ENCODE measurements around the gene TTC32. TPM values are rescaled to one million over a fixed set of nuclear protein-coding genes. Genes with fewer than 3 reads are reported as not detected.

TTC32 gene
- total and polyA plus RNA-seq, 2 donors from 2014 or later, result 8.6 to 17.7 TPM

DNA sequence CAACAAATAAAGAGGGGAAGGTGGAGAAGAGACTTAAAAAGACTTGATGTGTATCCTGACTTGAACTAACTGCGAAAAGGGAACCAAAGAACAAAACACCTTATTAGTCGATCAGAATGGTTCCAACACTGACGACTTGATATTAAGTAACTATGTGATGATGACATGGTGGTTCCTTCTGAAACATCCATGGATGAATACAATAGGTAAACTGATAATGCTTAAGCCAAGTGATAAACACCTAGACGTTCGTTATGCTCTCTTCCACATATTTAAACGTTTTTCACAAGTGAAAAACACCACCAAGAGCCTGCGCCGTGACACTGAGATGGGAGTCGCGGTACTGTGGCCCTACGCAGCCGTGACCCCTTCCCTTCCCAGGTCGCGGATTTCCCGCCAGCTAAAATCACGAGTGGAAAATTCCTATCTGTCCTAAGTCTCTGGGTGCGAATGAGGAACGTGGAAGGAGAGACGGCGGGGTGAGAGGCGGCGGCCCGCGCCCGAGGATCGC lies 797 bp downstream of the TTC32 start:
- DNase-seq, result peak in 2 of 5 donors; percentile 35 to 61

DNA sequence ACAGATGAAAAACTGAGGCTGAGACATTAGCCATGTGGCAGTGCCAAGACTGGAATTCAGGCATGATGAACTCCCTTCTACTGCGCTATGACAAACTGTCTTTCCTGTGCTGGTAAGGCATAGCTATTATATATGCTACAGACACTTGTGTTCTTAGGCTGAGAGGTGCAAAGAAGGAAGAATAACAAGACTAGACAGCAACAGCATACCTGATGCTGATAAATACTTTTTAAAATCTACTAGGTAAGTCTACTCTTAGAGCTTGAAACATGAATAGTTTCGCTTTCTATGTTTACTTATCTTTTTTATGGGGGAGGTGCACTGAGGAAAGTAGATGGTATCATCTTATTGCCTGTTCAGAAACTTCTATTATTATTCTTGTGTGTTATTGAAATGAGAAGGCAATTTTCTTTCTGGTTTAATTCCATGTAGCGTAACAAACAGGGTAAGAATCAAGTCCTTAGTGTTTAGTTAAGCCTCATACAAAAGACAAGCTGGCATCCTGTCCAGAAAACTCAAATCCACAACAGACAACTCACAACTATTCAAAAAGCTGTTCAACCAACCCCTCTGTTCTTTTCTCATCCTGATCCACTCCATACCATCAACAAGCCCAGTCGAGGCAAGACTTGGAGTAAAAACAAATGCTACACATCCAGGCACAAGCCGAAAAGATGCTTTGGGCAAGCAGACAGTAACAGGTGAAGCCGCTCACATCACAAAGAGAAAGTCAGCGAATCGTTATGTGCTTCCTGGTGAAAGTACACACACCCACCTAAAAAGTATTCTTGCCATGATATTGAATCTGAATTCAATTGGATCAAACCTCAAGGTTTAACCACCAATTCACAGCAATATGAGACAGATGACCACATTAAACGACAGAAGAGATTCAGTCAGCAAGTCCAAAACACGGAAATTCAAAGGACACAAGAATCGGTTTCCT lies 1.5 kb downstream of the TTC32 start:
- peak overlapping the region; percentile 79 to 99 (median 97) for H3K9ac ChIP-seq (ENCODE audit: low read length in 3 of 3)
- FAIRE-seq (no peak), DNase-seq (peak in 2 of 5 donors; percentile 37 to 48)
- peak overlapping the region; percentile 97 to 100 (median 99) for H3K4me3 ChIP-seq (ENCODE audit: low read length in 3 of 3)
- H3K27me3 ChIP-seq (ENCODE audit: control insufficient read depth, insufficient read depth, low read length), result no peaks in the 10 kb centered on the region
- no peaks in the 10 kb centered on the region for H3K36me3 ChIP-seq (ENCODE audit: control insufficient read depth in 2 of 3, insufficient read depth in 3 of 3, low read length in 3 of 3)
- H3K4me1 ChIP-seq (ENCODE audit: control insufficient read depth in 2 of 3, insufficient read depth in 2 of 3, low read depth in 1 of 3, low read length in 3 of 3), result peaks cover 4 to 12% (median 11%) of the 10 kb centered on the region in 3 donors
- intact Hi-C loops (cut with DNase I), result no loop called here
- H3K27ac ChIP-seq (ENCODE audit: low read depth in 2 of 2, low read length in 2 of 2), result peak overlapping the region; percentile 86 to 98
- no peaks in the 10 kb centered on the region for H3K9me3 ChIP-seq (ENCODE audit: control insufficient read depth in 2 of 3, insufficient read depth in 1 of 3, low read length in 3 of 3)
- TF ChIP-seq, protein P1, sequence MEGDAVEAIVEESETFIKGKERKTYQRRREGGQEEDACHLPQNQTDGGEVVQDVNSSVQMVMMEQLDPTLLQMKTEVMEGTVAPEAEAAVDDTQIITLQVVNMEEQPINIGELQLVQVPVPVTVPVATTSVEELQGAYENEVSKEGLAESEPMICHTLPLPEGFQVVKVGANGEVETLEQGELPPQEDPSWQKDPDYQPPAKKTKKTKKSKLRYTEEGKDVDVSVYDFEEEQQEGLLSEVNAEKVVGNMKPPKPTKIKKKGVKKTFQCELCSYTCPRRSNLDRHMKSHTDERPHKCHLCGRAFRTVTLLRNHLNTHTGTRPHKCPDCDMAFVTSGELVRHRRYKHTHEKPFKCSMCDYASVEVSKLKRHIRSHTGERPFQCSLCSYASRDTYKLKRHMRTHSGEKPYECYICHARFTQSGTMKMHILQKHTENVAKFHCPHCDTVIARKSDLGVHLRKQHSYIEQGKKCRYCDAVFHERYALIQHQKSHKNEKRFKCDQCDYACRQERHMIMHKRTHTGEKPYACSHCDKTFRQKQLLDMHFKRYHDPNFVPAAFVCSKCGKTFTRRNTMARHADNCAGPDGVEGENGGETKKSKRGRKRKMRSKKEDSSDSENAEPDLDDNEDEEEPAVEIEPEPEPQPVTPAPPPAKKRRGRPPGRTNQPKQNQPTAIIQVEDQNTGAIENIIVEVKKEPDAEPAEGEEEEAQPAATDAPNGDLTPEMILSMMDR (IDR thresholded peaks at IDR 0.05; ENCODE audit: borderline replicate concordance, extremely low read depth, insufficient read depth), result no peak

More for the DNA sequence above, 797 bp downstream of the TTC32 start:
- no peak for FAIRE-seq
- no peaks in the 10 kb centered on the region for H3K27me3 ChIP-seq (ENCODE audit: control insufficient read depth, insufficient read depth, low read length)
- H3K4me3 ChIP-seq (ENCODE audit: low read length in 3 of 3), result peak overlapping the region; percentile 97 to 100 (median 99)
- H3K9ac ChIP-seq (ENCODE audit: low read length in 3 of 3), result peak overlapping the region; percentile 79 to 99 (median 97)
- peaks cover 4 to 12% (median 11%) of the 10 kb centered on the region in 3 donors for H3K4me1 ChIP-seq (ENCODE audit: control insufficient read depth in 2 of 3, insufficient read depth in 2 of 3, low read depth in 1 of 3, low read length in 3 of 3)
- H3K9me3 ChIP-seq (ENCODE audit: control insufficient read depth in 2 of 3, insufficient read depth in 1 of 3, low read length in 3 of 3), result no peaks in the 10 kb centered on the region
- H3K27ac ChIP-seq (ENCODE audit: low read depth in 2 of 2, low read length in 2 of 2), result peak overlapping the region; percentile 86 to 98
- no peaks in the 10 kb centered on the region for H3K36me3 ChIP-seq (ENCODE audit: control insufficient read depth in 2 of 3, insufficient read depth in 3 of 3, low read length in 3 of 3)
- intact Hi-C loops (cut with DNase I), result no loop called here
- TF ChIP-seq, protein P1 (IDR thresholded peaks at IDR 0.05; ENCODE audit: borderline replicate concordance, extremely low read depth, insufficient read depth), result no peak

DNA sequence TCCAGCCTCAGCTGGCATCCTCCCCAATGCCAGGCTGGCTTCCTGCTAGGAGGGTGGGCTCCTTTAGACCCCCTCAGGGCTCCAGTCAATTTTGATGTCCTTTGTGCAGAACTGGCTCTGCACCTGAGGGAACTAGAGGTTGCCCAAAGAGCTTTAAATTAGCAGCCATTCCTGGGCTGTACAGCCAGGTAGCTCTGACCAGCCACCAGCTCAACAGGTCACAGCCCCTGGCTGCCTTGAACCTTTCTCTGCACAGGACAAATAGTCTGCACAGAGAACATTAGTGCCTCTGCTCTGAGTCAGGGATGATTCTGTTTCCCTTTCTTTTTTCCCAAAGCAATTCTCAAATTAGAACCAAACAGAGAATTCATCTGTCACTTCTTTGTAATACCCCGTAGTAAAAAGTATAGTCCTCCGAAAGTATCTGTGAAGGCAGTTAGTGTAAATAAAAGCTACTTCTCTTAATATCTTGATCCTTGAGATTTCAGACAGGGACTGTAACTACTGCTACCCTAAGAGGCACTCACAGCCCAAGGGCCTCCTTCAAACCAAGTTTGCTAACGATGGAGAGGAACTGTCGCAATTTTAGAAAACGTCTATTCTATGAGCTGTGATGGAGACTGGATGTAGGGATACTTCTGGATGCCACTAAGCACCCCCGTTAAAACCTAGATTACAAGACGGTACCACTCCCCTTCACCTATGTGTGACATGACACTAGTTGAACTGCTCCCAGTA lies 3.0 kb downstream of the TTC32 start:
- intact Hi-C loops (cut with DNase I), result no loop called here
- TF ChIP-seq, protein P1 (IDR thresholded peaks at IDR 0.05; ENCODE audit: borderline replicate concordance, extremely low read depth, insufficient read depth), result no peak
- DNase-seq (no peak), FAIRE-seq (no peak)
- H3K9me3 ChIP-seq (ENCODE audit: control insufficient read depth in 2 of 3, insufficient read depth in 1 of 3, low read length in 3 of 3), result no peaks in the 10 kb centered on the region
- no peaks in the 10 kb centered on the region for H3K36me3 ChIP-seq (ENCODE audit: control insufficient read depth in 2 of 3, insufficient read depth in 3 of 3, low read length in 3 of 3)
- no peak overlapping the region for H3K4me3 ChIP-seq (ENCODE audit: low read length in 3 of 3)
- peaks cover 4 to 12% (median 11%) of the 10 kb centered on the region in 3 donors for H3K4me1 ChIP-seq (ENCODE audit: control insufficient read depth in 2 of 3, insufficient read depth in 2 of 3, low read depth in 1 of 3, low read length in 3 of 3)
- H3K27ac ChIP-seq (ENCODE audit: low read depth in 2 of 2, low read length in 2 of 2), result no peak overlapping the region
- H3K9ac ChIP-seq (ENCODE audit: low read length in 3 of 3), result peak overlapping the region in 1 of 3 donors; percentile 36
- H3K27me3 ChIP-seq (ENCODE audit: control insufficient read depth, insufficient read depth, low read length), result no peaks in the 10 kb centered on the region

All from kidney (tissue), 14 donors.